Measurements from ENCODE around the gene ATG10. TPM values are rescaled to one million over a fixed set of nuclear protein-coding genes. Genes with fewer than 3 reads are reported as not detected.

The ATG10 gene
- total RNA-seq, 4 donors from 2014 or later = 4.8 to 13.7 (median 8.4) TPM

DNA sequence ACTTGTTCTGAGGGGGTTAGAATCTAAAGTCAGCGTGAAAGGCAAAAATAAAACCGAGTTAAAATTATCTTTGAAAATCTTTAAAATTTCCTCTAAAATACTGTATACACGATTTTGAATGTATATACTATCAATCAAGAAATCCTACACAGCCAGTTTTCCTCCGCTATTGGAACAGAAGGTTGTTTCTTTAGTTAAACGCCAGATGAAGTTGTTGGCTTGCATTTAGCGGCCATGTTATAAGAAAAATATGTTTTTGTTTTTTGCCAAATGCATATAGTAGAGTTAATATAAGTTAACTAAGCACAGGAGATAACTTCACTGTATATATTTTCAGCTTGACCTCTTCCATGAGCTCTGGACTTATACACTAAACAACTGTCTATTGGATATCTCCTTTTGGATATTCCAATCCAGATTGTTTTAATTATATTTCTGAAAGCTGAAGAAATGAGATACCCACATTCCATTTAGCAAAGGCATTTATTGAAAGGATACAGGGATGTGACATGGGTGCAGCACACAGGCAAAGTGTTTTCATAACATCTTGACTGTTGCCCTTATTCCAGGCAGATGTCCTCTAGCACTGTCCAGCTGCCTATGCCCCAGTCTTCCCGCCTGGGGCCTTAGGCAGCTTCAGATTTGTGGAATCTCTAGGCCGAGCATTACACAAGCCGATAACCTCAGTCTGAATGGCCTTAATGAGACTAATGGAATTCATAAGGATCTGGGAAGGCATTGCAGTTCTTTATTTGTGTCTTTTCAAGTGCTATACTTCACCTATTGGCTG, 10.0 kb upstream of the ATG10 start:
- H3K4me3 ChIP-seq (ENCODE audit: low read depth, poor library complexity, severe bottlenecking) = no peak overlapping the region
- WGBS, 2 donors = 83 to 86% methylated on average over 9 of the region's 9 CpGs
- DNase-seq (ENCODE audit: low spot score in 2 of 2) = no peak
- intact Hi-C loops (cut with DNase I; ENCODE audit: low total_unique reads) = no loop called here
- TF ChIP-seq POLR2A (IDR thresholded peaks at IDR 0.05) = no peak
- TF ChIP-seq, protein P1, sequence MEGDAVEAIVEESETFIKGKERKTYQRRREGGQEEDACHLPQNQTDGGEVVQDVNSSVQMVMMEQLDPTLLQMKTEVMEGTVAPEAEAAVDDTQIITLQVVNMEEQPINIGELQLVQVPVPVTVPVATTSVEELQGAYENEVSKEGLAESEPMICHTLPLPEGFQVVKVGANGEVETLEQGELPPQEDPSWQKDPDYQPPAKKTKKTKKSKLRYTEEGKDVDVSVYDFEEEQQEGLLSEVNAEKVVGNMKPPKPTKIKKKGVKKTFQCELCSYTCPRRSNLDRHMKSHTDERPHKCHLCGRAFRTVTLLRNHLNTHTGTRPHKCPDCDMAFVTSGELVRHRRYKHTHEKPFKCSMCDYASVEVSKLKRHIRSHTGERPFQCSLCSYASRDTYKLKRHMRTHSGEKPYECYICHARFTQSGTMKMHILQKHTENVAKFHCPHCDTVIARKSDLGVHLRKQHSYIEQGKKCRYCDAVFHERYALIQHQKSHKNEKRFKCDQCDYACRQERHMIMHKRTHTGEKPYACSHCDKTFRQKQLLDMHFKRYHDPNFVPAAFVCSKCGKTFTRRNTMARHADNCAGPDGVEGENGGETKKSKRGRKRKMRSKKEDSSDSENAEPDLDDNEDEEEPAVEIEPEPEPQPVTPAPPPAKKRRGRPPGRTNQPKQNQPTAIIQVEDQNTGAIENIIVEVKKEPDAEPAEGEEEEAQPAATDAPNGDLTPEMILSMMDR (IDR thresholded peaks at IDR 0.05) = no peak

DNA sequence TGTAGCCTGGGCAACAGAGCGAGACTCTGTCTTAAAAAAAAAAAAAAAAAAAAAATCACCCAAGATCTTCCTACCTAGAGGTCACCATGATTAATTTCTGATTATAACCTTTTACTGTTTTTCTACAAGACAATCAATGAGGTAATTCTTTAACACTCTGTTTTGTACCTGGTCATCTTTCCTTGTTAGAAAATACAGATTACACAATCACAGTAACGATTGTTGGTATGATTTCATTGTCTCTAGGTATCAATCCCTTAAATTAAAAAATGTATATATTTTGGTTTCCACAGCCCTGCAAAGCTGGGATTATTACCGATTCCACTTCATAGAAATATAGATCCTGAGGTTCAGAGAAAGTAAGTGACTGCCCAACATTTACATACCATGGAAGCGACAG, 8.3 kb upstream of the ATG10 start:
- H3K4me3 ChIP-seq (ENCODE audit: low read depth, poor library complexity, severe bottlenecking) = no peak overlapping the region
- intact Hi-C loops (cut with DNase I; ENCODE audit: low total_unique reads) = no loop called here
- 68 to 76% methylated on average over 4 of the region's 4 CpGs for WGBS, 2 donors
- no peak for DNase-seq (ENCODE audit: low spot score in 2 of 2)
- no peak for TF ChIP-seq POLR2A (IDR thresholded peaks at IDR 0.05)
- TF ChIP-seq, protein P1 (IDR thresholded peaks at IDR 0.05) = no peak

DNA sequence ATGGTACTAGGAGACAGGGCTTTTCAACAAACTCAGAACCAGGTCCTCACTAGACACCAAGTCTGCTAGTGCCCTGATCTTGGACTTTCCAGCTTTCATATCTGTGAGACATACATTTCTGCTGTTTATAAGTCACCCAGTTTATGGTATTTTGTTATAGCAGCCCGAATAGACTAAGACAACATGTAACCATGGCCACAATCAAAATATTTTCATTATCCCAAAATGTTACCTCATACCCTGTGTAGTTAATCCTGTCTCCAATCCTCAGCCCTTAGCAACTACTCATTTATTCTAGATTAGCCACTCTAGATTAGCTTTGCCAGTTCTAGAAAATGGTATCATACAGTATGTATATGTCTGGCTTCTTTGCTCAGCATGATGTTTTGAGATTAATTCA, 6.3 kb upstream of the ATG10 start:
- TF ChIP-seq POLR2A (IDR thresholded peaks at IDR 0.05) = no peak
- TF ChIP-seq, protein P1 (IDR thresholded peaks at IDR 0.05) = no peak
- WGBS, 2 donors = 47 to 61% methylated on average over 1 of the region's 1 CpG
- no peak overlapping the region for H3K4me3 ChIP-seq (ENCODE audit: low read depth, poor library complexity, severe bottlenecking)
- no peak for DNase-seq (ENCODE audit: low spot score in 2 of 2)
- intact Hi-C loops (cut with DNase I; ENCODE audit: low total_unique reads) = no loop called here

DNA sequence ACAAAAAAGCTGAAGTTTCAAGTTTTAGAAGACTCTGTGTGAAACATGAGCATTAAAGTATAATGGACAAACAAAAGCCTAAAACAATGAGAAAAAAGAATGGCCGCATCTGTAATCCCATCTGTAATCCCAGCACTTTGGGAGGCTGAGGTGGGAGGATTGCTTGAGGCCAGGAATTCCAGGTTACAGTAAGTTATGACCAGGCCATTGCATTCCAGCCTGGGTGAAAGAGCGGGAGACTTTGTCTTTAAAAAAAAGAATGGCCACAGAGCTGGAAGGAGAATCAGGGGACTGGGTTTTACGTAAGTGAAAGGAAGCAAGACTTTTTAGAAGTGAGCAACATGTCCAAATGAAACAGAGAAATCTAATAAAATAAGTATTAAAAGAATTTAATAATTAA, 2.6 kb upstream of the ATG10 start:
- 94 to 97% methylated on average over 3 of the region's 3 CpGs for WGBS, 2 donors
- intact Hi-C loops (cut with DNase I; ENCODE audit: low total_unique reads) = no loop called here
- no peak overlapping the region for H3K4me3 ChIP-seq (ENCODE audit: low read depth, poor library complexity, severe bottlenecking)
- no peak for DNase-seq (ENCODE audit: low spot score in 2 of 2)
- TF ChIP-seq, protein P1 (IDR thresholded peaks at IDR 0.05) = no peak
- TF ChIP-seq POLR2A (IDR thresholded peaks at IDR 0.05) = no peak

DNA sequence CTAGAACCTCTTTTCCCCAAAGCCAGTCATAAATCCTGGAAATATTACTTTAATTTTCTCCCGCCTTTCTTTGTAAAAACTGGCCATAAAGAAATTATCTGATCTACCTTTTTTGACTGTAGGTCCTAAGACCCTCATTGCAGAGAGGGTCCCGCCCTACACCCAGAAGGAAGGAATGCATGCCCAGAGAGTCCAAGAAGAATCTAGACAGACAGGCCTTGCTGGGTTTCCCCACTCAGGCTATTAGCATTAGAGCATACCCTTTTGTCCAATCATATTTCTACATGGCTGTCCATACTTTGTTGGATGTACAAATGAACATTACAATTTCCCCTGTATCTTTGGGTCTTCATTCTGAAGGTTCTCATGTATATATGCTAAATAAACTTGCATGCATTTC, 1.9 kb upstream of the ATG10 start:
- WGBS, 2 donors = 96% methylated on average over 2 of the region's 2 CpGs
- no peak for DNase-seq (ENCODE audit: low spot score in 2 of 2)
- TF ChIP-seq, protein P1 (IDR thresholded peaks at IDR 0.05) = no peak
- TF ChIP-seq POLR2A (IDR thresholded peaks at IDR 0.05) = no peak
- H3K4me3 ChIP-seq (ENCODE audit: low read depth, poor library complexity, severe bottlenecking) = no peak overlapping the region
- intact Hi-C loops (cut with DNase I; ENCODE audit: low total_unique reads) = loop anchor here (10.0 kb wide), 1 partner anchor 115 kb away; no protein-coding TSS in a partner anchor

Data from lower leg skin (tissue), 4 donors.